ENCODE data around the gene GSTA4.
"Not testable (repeated sequence)": the region's sequence is repeated elsewhere in the genome, so short reads cannot be mapped to it uniquely, and the experiment has no call there.

Gene GSTA4

GRCh38 chr6:52953911-52954839 is 40.9 kb downstream of the GSTA4 start:
- Histone ChIP-seq H3K4me1 (ENCODE audit: insufficient read depth, low read length, severe bottlenecking) (no peaks in the 10 kb centered on the region), H3F3A (ENCODE audit: insufficient read depth, low read length) (no peaks in the 10 kb centered on the region), H3K79me2 (ENCODE audit: insufficient read depth, low read length) (no peaks in the 10 kb centered on the region), H2AFZ (ENCODE audit: low read length) (no peak overlapping the region), H3K36me3 (ENCODE audit: insufficient read depth, low read length) (no peaks in the 10 kb centered on the region), H3K9me2 (ENCODE audit: low read depth, low read length) (no peaks in the 10 kb centered on the region), H3K9me3 (ENCODE audit: low read length) (no peaks in the 10 kb centered on the region), H3K27me3 (ENCODE audit: insufficient read depth, low read length) (no peaks in the 10 kb centered on the region), H4K20me1 (ENCODE audit: insufficient read depth, low read length) (no peaks in the 10 kb centered on the region), H3K4me3 (ENCODE audit: low read depth, low read length, poor library complexity, severe bottlenecking) (no peak overlapping the region), H3K4me2 (ENCODE audit: low read length) (no peak overlapping the region), H3K27ac (ENCODE audit: low read depth, low read length, poor library complexity, severe bottlenecking) (no peak overlapping the region), H3K9ac (ENCODE audit: low read length) (no peak overlapping the region)
- TF ChIP-seq CTCF (IDR thresholded peaks at IDR 0.05; ENCODE audit: low read length) (no peak), EZH2 (IDR thresholded peaks at IDR 0.05; ENCODE audit: borderline replicate concordance, low read length) (no peak)

- no peaks in the 10 kb centered on the region for H3K36me3 ChIP-seq (ENCODE audit: insufficient read depth, low read length)
- TF ChIP-seq CTCF (IDR thresholded peaks at IDR 0.05; ENCODE audit: low read length) (no peak), EZH2 (IDR thresholded peaks at IDR 0.05; ENCODE audit: borderline replicate concordance, low read length) (no peak)
- H3K4me3 ChIP-seq (ENCODE audit: low read depth, low read length, poor library complexity, severe bottlenecking) = no peak overlapping the region
- H4K20me1 ChIP-seq (ENCODE audit: insufficient read depth, low read length) = no peaks in the 10 kb centered on the region
- H3F3A ChIP-seq (ENCODE audit: insufficient read depth, low read length) = no peaks in the 10 kb centered on the region
- no peak overlapping the region for H3K9ac ChIP-seq (ENCODE audit: low read length)
- H3K27me3 ChIP-seq (ENCODE audit: insufficient read depth, low read length) = no peaks in the 10 kb centered on the region
- H3K4me1 ChIP-seq (ENCODE audit: insufficient read depth, low read length, severe bottlenecking) = no peaks in the 10 kb centered on the region
- H3K9me2 ChIP-seq (ENCODE audit: low read depth, low read length) = no peaks in the 10 kb centered on the region
- no peaks in the 10 kb centered on the region for H3K9me3 ChIP-seq (ENCODE audit: low read length)
- no peak overlapping the region for H2AFZ ChIP-seq (ENCODE audit: low read length)
- no peak overlapping the region for H3K27ac ChIP-seq (ENCODE audit: low read depth, low read length, poor library complexity, severe bottlenecking)
- no peaks in the 10 kb centered on the region for H3K79me2 ChIP-seq (ENCODE audit: insufficient read depth, low read length)
- H3K4me2 ChIP-seq (ENCODE audit: low read length) = no peak overlapping the region
These were observed 48.8 kb downstream of the GSTA4 start for GRCh38 chr6:52946306-52946705.

GRCh38 chr6:52942821-52943220 is 52.3 kb downstream of the GSTA4 start:
- H3K9ac ChIP-seq (ENCODE audit: low read length); H3K4me1 ChIP-seq (ENCODE audit: insufficient read depth, low read length, severe bottlenecking); H3K9me3 ChIP-seq (ENCODE audit: low read length); H2AFZ ChIP-seq (ENCODE audit: low read length); H3K27me3 ChIP-seq (ENCODE audit: insufficient read depth, low read length); H3K4me3 ChIP-seq (ENCODE audit: low read depth, low read length, poor library complexity, severe bottlenecking); H4K20me1 ChIP-seq (ENCODE audit: insufficient read depth, low read length); H3F3A ChIP-seq (ENCODE audit: insufficient read depth, low read length); H3K79me2 ChIP-seq (ENCODE audit: insufficient read depth, low read length); H3K9me2 ChIP-seq (ENCODE audit: low read depth, low read length); H3K36me3 ChIP-seq (ENCODE audit: insufficient read depth, low read length); H3K27ac ChIP-seq (ENCODE audit: low read depth, low read length, poor library complexity, severe bottlenecking); H3K4me2 ChIP-seq (ENCODE audit: low read length): not testable (repeated sequence)

GRCh38 chr6:52942221-52942620 is 52.9 kb downstream of the GSTA4 start:
- H3K36me3 ChIP-seq (ENCODE audit: insufficient read depth, low read length) = no peaks in the 10 kb centered on the region
- no peaks in the 10 kb centered on the region for H4K20me1 ChIP-seq (ENCODE audit: insufficient read depth, low read length)
- no peak overlapping the region for H3K9ac ChIP-seq (ENCODE audit: low read length)
- H3K9me3 ChIP-seq (ENCODE audit: low read length) = no peaks in the 10 kb centered on the region
- no peak overlapping the region for H2AFZ ChIP-seq (ENCODE audit: low read length)
- no peak overlapping the region for H3K4me3 ChIP-seq (ENCODE audit: low read depth, low read length, poor library complexity, severe bottlenecking)
- TF ChIP-seq CTCF (IDR thresholded peaks at IDR 0.05; ENCODE audit: low read length) = no peak
- TF ChIP-seq EZH2 (IDR thresholded peaks at IDR 0.05; ENCODE audit: borderline replicate concordance, low read length) = no peak
- no peaks in the 10 kb centered on the region for H3K9me2 ChIP-seq (ENCODE audit: low read depth, low read length)
- H3K4me1 ChIP-seq (ENCODE audit: insufficient read depth, low read length, severe bottlenecking) = no peaks in the 10 kb centered on the region
- no peaks in the 10 kb centered on the region for H3K79me2 ChIP-seq (ENCODE audit: insufficient read depth, low read length)
- H3K27ac ChIP-seq (ENCODE audit: low read depth, low read length, poor library complexity, severe bottlenecking) = no peak overlapping the region
- H3K4me2 ChIP-seq (ENCODE audit: low read length) = no peak overlapping the region
- H3F3A ChIP-seq (ENCODE audit: insufficient read depth, low read length) = no peaks in the 10 kb centered on the region
- no peaks in the 10 kb centered on the region for H3K27me3 ChIP-seq (ENCODE audit: insufficient read depth, low read length)
